GM20000 (cell line): ENCODE measurements around the gene ST6GAL2.

Source experiments
- DNase-seq: peaks from one replicate; pipeline ENCODE4 v3.0.0; 2012; ENCODE audit warnings: low spot score
- CTCF ChIP-seq: IDR thresholded peaks from 2 replicates; pipeline ENCODE4 v1.5.1; 2012; ENCODE audit warnings: mild to moderate bottlenecking, control low read depth; ENCODE audit errors: extremely low read depth, missing control alignments

The ST6GAL2 gene

GRCh38 chr2:106839849-106840595 is 45.9 kb downstream of the ST6GAL2 start:
- TF ChIP-seq CTCF: no peak
- DNase-seq: no peak

- no peak for DNase-seq
- TF ChIP-seq CTCF: no peak
Measured at GRCh38 chr2:106833256-106833655, 52.7 kb downstream of the ST6GAL2 start.

GRCh38 chr2:106831816-106832569 is 54.0 kb downstream of the ST6GAL2 start:
- TF ChIP-seq CTCF: no peak
- no peak for DNase-seq

- no peak for TF ChIP-seq CTCF
- DNase-seq: no peak
Measured at GRCh38 chr2:106831241-106831640, 54.7 kb downstream of the ST6GAL2 start.

- DNase-seq: no peak
Measured at GRCh38 chr2:106830191-106830590, 55.8 kb downstream of the ST6GAL2 start.

GRCh38 chr2:106828119-106828518 is 57.8 kb downstream of the ST6GAL2 start:
- no peak for TF ChIP-seq CTCF
- no peak for DNase-seq

More at GRCh38 chr2:106830191-106830590, 55.8 kb downstream of the ST6GAL2 start:
- no peak for TF ChIP-seq CTCF

- TF ChIP-seq CTCF: no peak
Measured at GRCh38 chr2:106827158-106827557, 58.8 kb downstream of the ST6GAL2 start.

More at GRCh38 chr2:106827158-106827557, 58.8 kb downstream of the ST6GAL2 start:
- DNase-seq: no peak
